PFSK-1 (cell line): Measurements from ENCODE around the gene SASH1.

Experiments used
- FOXP2 ChIP-seq: optimal IDR thresholded peaks from 2 replicates; pipeline ENCODE3; 2011; ENCODE audit warnings: borderline replicate concordance, control low read depth, inconsistent platforms; ENCODE audit not compliant: insufficient read depth; ENCODE audit errors: extremely low read length, extremely low read depth
- POLR2AphosphoS5 ChIP-seq: IDR thresholded peaks from 2 replicates; pipeline ENCODE4 v1.6.1; 2012; ENCODE audit warnings: low read depth, mild to moderate bottlenecking, control low read depth, low read length, moderate library complexity
- SIN3A ChIP-seq: IDR thresholded peaks from 2 replicates; pipeline ENCODE4 v1.6.1; 2012; ENCODE audit warnings: mild to moderate bottlenecking, low read length, moderate library complexity, borderline replicate concordance; ENCODE audit not compliant: insufficient read depth
- TAF1 ChIP-seq: IDR thresholded peaks from 2 replicates; pipeline ENCODE4 v1.6.1; 2012; ENCODE audit warnings: low read length, control low read depth, borderline replicate concordance; ENCODE audit not compliant: insufficient read depth
- TF ChIP-seq, protein P1 (sequence below), 2 experiments: IDR thresholded peaks; 2 replicates each; pipeline versions ENCODE4 v1.6.1 to v1.8.0; 2011 to 2012; ENCODE audit warnings: low read depth in 2 of 2, low read length in 2 of 2, control low read depth in 1 of 2, inconsistent platforms in 1 of 2, mild to moderate bottlenecking in 1 of 2, moderate library complexity in 1 of 2; ENCODE audit not compliant: insufficient read depth in 1 of 2

The SASH1 gene

DNA sequence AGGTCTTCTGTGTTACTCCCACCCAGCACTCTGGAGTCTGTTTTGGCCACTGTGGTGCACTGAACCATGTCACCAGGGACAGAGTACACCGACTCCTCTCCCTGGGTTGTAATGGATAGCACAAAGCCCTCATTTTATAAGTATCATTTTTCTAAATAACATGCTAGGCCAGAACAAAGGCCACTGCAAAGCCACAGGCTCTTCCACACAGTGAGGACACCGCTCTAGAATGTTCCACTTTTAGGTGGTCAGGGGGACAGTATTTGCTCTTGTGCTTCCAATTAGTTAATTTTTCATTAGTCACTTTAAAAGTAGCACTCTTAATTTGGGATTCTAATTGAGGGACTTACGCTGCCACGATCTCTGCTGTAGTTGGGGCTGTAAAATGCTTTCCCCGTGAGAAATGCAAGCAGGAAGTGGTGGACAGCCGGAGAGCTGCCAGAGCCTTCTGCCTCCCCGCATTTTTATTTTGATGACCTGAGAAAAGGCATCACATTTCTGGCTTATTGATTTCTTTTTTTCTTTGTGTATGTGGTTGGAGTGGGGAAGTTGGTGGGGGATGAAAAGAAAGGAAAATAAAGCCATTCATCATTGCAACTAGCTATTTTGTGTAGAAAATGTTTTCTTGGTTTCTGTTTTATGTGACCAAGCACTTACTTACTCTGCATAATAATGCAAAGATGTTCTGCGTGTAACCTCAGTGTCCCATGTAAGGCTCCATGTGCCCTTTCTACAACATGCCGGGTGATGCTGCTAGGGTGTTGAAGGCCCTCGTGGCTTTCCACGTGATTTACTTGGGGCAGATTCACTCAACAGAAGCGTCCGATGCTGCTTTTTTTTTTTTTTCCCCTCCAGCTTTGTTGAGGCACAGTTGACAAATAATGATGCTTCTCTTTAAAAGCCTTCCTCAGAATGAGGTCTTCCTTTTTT, 195.9 kb downstream of the SASH1 start:
- TF ChIP-seq, protein P1, sequence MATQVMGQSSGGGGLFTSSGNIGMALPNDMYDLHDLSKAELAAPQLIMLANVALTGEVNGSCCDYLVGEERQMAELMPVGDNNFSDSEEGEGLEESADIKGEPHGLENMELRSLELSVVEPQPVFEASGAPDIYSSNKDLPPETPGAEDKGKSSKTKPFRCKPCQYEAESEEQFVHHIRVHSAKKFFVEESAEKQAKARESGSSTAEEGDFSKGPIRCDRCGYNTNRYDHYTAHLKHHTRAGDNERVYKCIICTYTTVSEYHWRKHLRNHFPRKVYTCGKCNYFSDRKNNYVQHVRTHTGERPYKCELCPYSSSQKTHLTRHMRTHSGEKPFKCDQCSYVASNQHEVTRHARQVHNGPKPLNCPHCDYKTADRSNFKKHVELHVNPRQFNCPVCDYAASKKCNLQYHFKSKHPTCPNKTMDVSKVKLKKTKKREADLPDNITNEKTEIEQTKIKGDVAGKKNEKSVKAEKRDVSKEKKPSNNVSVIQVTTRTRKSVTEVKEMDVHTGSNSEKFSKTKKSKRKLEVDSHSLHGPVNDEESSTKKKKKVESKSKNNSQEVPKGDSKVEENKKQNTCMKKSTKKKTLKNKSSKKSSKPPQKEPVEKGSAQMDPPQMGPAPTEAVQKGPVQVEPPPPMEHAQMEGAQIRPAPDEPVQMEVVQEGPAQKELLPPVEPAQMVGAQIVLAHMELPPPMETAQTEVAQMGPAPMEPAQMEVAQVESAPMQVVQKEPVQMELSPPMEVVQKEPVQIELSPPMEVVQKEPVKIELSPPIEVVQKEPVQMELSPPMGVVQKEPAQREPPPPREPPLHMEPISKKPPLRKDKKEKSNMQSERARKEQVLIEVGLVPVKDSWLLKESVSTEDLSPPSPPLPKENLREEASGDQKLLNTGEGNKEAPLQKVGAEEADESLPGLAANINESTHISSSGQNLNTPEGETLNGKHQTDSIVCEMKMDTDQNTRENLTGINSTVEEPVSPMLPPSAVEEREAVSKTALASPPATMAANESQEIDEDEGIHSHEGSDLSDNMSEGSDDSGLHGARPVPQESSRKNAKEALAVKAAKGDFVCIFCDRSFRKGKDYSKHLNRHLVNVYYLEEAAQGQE (IDR thresholded peaks at IDR 0.05; ENCODE audit: insufficient read depth in 1 of 2, low read depth in 2 of 2, low read length in 2 of 2): no peak
- TF ChIP-seq SIN3A (no peak), TAF1 (no peak), POLR2AphosphoS5 (no peak), FOXP2 (no peak)

DNA sequence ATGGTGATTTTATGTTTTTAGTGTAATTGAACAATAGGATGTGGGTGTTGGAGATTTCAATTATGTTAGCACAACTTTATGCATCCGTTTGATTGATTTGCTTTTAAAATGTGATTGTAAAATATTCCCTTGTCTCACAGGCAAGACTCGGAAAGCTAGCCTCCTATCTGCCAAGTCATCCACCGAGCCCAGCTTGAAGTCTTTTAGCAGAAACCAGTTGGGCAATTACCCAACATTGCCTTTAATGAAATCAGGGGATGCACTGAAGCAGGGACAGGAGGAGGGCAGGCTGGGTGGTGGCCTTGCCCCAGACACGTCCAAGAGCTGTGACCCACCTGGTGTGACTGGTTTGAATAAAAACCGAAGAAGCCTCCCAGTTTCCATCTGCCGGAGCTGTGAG, 200.9 kb downstream of the SASH1 start:
- no peak for TF ChIP-seq TAF1
- no peak for TF ChIP-seq POLR2AphosphoS5
- TF ChIP-seq FOXP2: no peak
- TF ChIP-seq SIN3A: no peak
- TF ChIP-seq, protein P1 (IDR thresholded peaks at IDR 0.05; ENCODE audit: insufficient read depth in 1 of 2, low read depth in 2 of 2, low read length in 2 of 2): no peak

DNA sequence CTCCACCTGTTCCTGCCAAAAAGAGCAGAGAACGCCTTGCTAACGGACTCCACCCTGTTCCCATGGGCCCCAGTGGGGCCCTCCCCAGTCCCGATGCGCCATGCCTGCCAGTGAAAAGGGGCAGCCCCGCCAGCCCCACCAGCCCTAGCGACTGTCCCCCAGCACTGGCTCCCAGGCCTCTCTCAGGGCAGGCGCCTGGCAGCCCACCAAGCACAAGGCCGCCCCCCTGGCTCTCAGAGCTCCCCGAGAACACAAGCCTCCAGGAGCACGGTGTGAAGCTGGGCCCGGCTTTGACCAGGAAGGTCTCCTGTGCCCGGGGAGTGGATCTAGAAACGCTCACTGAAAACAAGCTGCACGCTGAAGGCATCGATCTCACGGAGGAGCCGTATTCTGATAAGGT, 201.8 kb downstream of the SASH1 start:
- TF ChIP-seq, protein P1 (IDR thresholded peaks at IDR 0.05; ENCODE audit: insufficient read depth in 1 of 2, low read depth in 2 of 2, low read length in 2 of 2): no peak
- TF ChIP-seq TAF1 (no peak), SIN3A (no peak), FOXP2 (no peak), POLR2AphosphoS5 (no peak)

DNA sequence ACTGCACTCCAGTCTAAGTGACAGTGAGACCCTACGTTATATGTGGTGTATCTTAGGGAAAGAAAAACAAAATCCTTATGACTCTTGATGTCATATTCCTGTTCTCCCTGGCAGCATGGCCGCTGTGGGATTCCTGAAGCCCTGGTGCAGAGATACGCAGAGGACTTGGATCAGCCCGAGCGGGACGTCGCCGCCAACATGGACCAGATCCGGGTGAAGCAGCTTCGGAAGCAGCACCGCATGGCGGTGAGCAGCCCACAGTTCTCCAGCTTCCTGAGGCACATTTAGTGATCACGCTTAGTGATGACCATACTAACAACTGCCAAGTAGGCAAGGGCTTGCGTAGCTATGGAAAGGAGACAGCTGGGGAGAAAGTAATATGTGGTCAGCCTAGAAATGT, 203.3 kb downstream of the SASH1 start:
- no peak for TF ChIP-seq FOXP2
- TF ChIP-seq, protein P1 (IDR thresholded peaks at IDR 0.05; ENCODE audit: insufficient read depth in 1 of 2, low read depth in 2 of 2, low read length in 2 of 2): no peak
- no peak for TF ChIP-seq TAF1
- no peak for TF ChIP-seq POLR2AphosphoS5
- TF ChIP-seq SIN3A: no peak
